ENCODE results near the gene FFAR3. TPM values are rescaled to one million over a fixed set of nuclear protein-coding genes. Genes with fewer than 3 reads are reported as not detected.
A peak's percentile ranks its signal among the peaks of the same experiment; 100 is the strongest.

The FFAR3 gene
- total and polyA plus RNA-seq, 7 donors = 0.67 to 1.9 (median 1.4) TPM; not detected in 2

DNA sequence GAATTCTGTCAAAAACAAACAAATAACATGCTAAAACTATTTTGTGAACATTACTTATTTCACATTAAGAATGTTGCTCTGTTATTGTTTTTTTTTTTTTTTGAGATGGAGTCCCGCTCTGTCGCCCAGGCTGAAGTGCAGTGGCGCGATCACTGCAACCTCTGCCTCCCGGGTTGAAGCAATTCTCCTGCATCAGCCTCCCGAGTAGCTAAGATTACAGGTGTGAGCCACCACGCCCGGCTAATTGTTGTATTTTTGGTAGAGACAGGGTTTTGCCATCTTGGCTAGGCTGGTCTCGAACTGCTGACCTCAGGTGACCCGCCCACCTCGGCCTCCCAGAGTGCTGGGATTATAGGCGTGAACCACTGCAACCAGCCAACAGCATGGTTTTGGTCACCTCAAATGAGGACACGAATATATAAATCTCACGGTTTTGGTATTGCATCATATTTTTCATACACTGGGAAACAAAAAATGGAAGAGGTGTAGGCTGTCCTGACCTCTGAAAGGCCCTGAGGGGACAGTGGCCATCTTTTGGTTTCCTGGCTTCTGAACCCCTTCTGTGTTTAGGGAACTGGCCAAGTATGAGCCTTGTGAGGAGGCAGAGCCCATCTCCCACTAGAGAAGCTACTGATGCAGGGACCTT, 38.1 kb downstream of the FFAR3 start:
- no peaks in the 10 kb centered on the region for H3K27me3 ChIP-seq
- peak overlapping the region in 2 of 4 donors; percentile 11 to 30 for H3K27ac ChIP-seq
- intact Hi-C loops (cut with DNase I) = no loop called here
- H3K9me3 ChIP-seq = no peaks in the 10 kb centered on the region
- WGBS, 2 donors = 74 to 89% methylated on average over 14 of the region's 14 CpGs
- H3K36me3 ChIP-seq = no peaks in the 10 kb centered on the region
- H3K4me3 ChIP-seq = no peak overlapping the region
- H3K4me1 ChIP-seq = peaks cover 0 to 16% (median 4%) of the 10 kb centered on the region in 4 donors
- TF ChIP-seq, protein P1, sequence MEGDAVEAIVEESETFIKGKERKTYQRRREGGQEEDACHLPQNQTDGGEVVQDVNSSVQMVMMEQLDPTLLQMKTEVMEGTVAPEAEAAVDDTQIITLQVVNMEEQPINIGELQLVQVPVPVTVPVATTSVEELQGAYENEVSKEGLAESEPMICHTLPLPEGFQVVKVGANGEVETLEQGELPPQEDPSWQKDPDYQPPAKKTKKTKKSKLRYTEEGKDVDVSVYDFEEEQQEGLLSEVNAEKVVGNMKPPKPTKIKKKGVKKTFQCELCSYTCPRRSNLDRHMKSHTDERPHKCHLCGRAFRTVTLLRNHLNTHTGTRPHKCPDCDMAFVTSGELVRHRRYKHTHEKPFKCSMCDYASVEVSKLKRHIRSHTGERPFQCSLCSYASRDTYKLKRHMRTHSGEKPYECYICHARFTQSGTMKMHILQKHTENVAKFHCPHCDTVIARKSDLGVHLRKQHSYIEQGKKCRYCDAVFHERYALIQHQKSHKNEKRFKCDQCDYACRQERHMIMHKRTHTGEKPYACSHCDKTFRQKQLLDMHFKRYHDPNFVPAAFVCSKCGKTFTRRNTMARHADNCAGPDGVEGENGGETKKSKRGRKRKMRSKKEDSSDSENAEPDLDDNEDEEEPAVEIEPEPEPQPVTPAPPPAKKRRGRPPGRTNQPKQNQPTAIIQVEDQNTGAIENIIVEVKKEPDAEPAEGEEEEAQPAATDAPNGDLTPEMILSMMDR (IDR thresholded peaks at IDR 0.05) = no peak
- TF ChIP-seq EP300 (IDR thresholded peaks at IDR 0.05) (no peak), POLR2A (IDR thresholded peaks at IDR 0.05) (no peak), POLR2AphosphoS5 (IDR thresholded peaks at IDR 0.05) (no peak)
- DNase-seq = no peak

DNA sequence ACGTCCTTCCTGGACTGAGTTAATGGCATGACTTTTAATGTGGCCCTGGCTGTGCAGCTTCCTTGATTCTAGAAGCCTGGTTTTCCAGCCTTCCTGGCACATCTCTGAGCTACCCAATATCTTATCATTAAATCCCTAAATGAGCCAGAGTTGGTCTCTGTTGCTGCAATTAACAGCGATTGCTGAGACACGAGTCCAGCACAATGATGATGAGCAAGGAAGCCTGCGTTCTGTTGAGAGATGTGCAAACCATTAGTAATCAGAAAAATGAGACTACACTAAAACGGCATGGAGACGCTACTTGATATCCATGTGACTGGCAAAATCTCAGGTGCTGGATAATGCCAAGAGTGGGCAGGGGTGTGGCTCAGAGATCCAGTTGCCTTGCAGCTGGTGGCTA, 38.8 kb downstream of the FFAR3 start:
- H3K4me3 ChIP-seq = no peak overlapping the region
- peaks cover 0 to 16% (median 4%) of the 10 kb centered on the region in 4 donors for H3K4me1 ChIP-seq
- no peaks in the 10 kb centered on the region for H3K9me3 ChIP-seq
- H3K27me3 ChIP-seq = no peaks in the 10 kb centered on the region
- no peak for TF ChIP-seq EP300 (IDR thresholded peaks at IDR 0.05)
- TF ChIP-seq, protein P1 (IDR thresholded peaks at IDR 0.05) = no peak
- TF ChIP-seq POLR2A (IDR thresholded peaks at IDR 0.05) = no peak
- no peak for TF ChIP-seq POLR2AphosphoS5 (IDR thresholded peaks at IDR 0.05)
- intact Hi-C loops (cut with DNase I) = no loop called here
- H3K36me3 ChIP-seq = no peaks in the 10 kb centered on the region
- no peak overlapping the region for H3K27ac ChIP-seq
- 76 to 90% methylated on average over 6 of the region's 6 CpGs for WGBS, 2 donors
- no peak for DNase-seq

DNA sequence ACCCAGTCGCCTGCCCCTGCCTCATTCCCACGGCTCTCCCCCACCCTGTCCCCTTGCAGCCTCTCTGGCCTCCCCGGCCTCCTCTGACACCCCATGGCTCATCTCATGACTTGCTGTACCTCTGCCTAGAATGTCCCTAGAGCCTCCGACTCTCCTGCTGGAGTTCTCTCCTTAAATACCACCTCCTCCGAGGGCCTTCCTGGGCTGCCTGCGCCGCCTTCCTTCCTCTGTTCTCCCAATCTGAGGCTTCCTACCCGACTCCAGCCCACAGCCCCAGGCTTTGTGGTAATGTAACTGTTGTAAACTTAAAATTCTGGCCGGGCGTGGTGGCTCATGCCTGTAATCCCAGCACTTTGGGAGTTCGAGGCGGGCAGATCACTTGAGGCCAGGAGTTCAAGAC, 40.3 kb downstream of the FFAR3 start:
- Histone ChIP-seq H3K4me3 (no peak overlapping the region), H3K36me3 (no peaks in the 10 kb centered on the region), H3K27ac (no peak overlapping the region), H3K27me3 (no peaks in the 10 kb centered on the region), H3K9me3 (no peaks in the 10 kb centered on the region), H3K4me1 (peaks cover 0 to 16% (median 4%) of the 10 kb centered on the region in 4 donors)
- 88 to 92% methylated on average over 12 of the region's 12 CpGs for WGBS, 2 donors
- TF ChIP-seq EP300 (IDR thresholded peaks at IDR 0.05) (no peak), POLR2A (IDR thresholded peaks at IDR 0.05) (no peak), POLR2AphosphoS5 (IDR thresholded peaks at IDR 0.05) (no peak)
- TF ChIP-seq, protein P1 (IDR thresholded peaks at IDR 0.05) = no peak
- no peak for DNase-seq
- intact Hi-C loops (cut with DNase I) = no loop called here

DNA sequence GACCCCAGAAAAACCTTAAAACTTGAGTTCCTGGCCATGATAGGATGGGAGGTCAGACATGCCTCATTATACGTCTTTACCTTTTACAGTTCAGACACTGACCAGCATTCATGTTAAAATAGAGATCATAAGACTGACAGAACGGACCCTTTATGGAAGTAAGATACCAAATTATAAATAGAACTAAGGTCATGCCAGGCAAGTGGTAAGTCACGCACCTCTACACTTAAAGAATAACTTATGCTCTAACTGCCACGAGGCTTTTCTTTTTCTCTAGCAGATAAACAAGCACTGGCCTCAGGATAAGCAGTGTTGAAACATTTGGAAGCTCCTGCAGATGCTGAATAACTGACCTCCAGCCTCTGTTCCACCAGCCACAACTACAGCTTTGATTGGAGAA, 41.0 kb downstream of the FFAR3 start:
- Histone ChIP-seq H3K36me3 (no peaks in the 10 kb centered on the region), H3K9me3 (no peaks in the 10 kb centered on the region), H3K4me3 (no peak overlapping the region), H3K27me3 (no peaks in the 10 kb centered on the region), H3K4me1 (peaks cover 0 to 16% (median 4%) of the 10 kb centered on the region in 4 donors), H3K27ac (no peak overlapping the region)
- 77 to 78% methylated on average over 4 of the region's 4 CpGs for WGBS, 2 donors
- TF ChIP-seq POLR2A (IDR thresholded peaks at IDR 0.05) = no peak
- DNase-seq = no peak
- intact Hi-C loops (cut with DNase I) = no loop called here

DNA sequence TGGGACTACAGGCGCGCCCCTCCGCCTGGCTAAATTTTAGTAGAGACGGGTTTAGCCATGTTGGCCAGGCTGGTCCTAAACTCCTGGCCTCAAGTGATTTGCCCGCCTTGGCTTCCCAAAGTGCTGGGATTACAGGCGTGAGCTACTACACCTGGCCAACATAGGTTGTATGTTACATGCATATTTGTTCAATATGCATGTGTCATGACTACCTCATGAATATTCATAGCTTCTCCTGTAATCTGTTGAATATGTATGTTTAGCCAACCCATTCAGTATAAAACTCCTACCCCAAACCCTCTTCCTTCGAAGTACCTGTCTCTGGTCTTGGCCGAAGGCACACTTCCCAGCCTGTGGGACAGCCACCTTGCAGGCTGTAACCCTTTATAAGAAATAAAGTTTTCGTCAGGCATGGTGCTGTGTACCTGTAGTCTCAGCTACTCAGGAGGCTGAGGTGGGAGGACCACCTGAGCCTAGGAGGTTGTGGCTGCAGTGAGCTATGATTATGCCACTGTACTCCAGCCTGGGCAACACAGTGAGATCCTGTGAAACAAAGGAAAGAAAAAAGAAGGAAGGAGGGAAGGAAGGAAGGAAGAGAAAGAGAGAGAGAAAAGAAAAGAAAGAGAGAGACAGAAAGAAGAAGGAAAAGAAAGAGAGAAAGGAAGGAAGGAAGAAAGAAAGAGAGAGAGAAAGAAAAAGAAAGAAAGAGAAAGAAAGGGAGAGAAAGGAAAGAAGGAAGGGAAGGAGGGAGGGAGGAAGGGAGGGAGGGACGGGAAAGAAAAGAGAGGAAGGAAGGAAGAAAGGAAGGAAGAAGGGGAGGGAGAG, 41.9 kb downstream of the FFAR3 start:
- H3K9me3 ChIP-seq = no peaks in the 10 kb centered on the region
- no peak overlapping the region for H3K27ac ChIP-seq
- no peaks in the 10 kb centered on the region for H3K36me3 ChIP-seq
- no peak for TF ChIP-seq POLR2AphosphoS5 (IDR thresholded peaks at IDR 0.05)
- TF ChIP-seq POLR2A (IDR thresholded peaks at IDR 0.05) = no peak
- TF ChIP-seq, protein P1 (IDR thresholded peaks at IDR 0.05) = no peak
- TF ChIP-seq EP300 (IDR thresholded peaks at IDR 0.05) = no peak
- WGBS, 2 donors = 82 to 87% methylated on average over 10 of the region's 10 CpGs
- peaks cover 0 to 15% (median 4%) of the 10 kb centered on the region in 4 donors for H3K4me1 ChIP-seq
- H3K27me3 ChIP-seq = no peaks in the 10 kb centered on the region
- DNase-seq = no peak
- intact Hi-C loops (cut with DNase I) = no loop called here
- no peak overlapping the region for H3K4me3 ChIP-seq

Data from sigmoid colon (tissue), 7 donors.